Measurements from ENCODE around the gene NRSN1.

GRCh38 chr6:24145690-24146131, 19.7 kb downstream of the NRSN1 start:
- TF ChIP-seq CBX1 (IDR thresholded peaks at IDR 0.05; ENCODE audit: low read depth), result no peak
- no peak for TF ChIP-seq HSF4 (CRISPR knock-in tag; IDR thresholded peaks at IDR 0.05; ENCODE audit: borderline replicate concordance)
- no peak for TF ChIP-seq STAG1 (CRISPR knock-in tag; IDR thresholded peaks at IDR 0.05; ENCODE audit: borderline replicate concordance)
- no peak for TF ChIP-seq E2F4 (CRISPR knock-in tag; IDR thresholded peaks at IDR 0.05; ENCODE audit: low read depth)
- no peak for TF ChIP-seq MYC (IDR thresholded peaks at IDR 0.05; ENCODE audit: low read depth, low read length)
- TF ChIP-seq MYC (CRISPR knock-in tag; IDR thresholded peaks at IDR 0.05; ENCODE audit: borderline replicate concordance, low read depth), result no peak
- no peak for TF ChIP-seq EP300 (IDR thresholded peaks at IDR 0.05; ENCODE audit: low read length)
- TF ChIP-seq EZH2 (IDR thresholded peaks at IDR 0.05; ENCODE audit: borderline replicate concordance, low read depth, low read length), result no peak
- TF ChIP-seq TARDBP (IDR thresholded peaks at IDR 0.05), result no peak
- no peak for TF ChIP-seq RAD51 (IDR thresholded peaks at IDR 0.05; ENCODE audit: borderline replicate concordance, low read depth)
- no peak for TF ChIP-seq CTCF (IDR thresholded peaks at IDR 0.05 in 2 of 3, conservative IDR thresholded peaks at IDR 0.05 in 1 of 3; ENCODE audit: insufficient read depth in 2 of 3, low read depth in 1 of 3, low read length in 3 of 3)

Data from K562 (cell line).